DMS 273 treated with DMSO at 0.1 percent for 48 hours (cell line): ENCODE results near the gene SCUBE2.
"Not testable (repeated sequence)": the region's sequence is repeated elsewhere in the genome, so short reads cannot be mapped to it uniquely, and the experiment has no call there.

ENCODE experiments used
- DNase-seq: peaks from one replicate; lab custom pipeline; 2025; lab: John Stamatoyannopoulos, UW

SCUBE2 gene

DNA sequence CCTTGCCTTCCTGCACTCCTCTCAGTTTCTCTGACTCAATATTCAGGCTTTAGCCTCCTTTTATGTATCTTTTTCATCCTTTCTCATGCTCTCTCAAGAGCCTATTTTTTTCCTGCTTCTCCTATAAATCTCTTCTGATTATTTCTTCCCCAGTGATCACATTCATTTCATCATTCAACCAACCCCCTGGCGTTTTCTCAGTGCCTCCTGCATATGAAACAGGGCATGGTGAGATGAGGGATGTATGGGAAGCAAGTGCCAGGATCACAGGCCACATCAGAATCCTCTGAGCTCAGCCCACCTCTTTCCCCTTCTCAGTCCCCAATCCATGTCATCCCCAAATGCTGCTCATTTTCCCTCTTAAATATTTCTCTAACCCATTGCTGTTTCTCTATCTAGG is 48.9 kb downstream of the SCUBE2 start:
- DNase-seq = no peak

DNA sequence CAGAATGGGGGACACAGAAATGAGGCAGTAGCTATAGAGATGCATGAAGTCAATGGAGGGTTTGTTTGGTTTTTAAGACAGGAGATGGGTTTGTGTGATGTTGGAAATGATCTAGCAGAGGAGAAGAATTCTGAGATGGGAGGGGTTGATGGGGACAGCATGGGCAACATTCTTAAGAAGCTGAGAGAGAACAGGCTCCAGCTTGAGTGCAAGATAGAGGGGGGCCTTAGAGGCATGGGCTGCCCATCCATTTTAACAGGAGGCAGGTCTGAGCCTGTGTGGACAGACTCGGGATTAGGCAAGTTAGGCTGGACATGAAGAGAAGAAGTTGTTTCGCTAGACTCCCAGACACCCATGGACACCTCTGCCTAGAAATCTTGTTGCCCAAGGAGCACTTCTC is 49.7 kb downstream of the SCUBE2 start:
- no peak for DNase-seq

DNA sequence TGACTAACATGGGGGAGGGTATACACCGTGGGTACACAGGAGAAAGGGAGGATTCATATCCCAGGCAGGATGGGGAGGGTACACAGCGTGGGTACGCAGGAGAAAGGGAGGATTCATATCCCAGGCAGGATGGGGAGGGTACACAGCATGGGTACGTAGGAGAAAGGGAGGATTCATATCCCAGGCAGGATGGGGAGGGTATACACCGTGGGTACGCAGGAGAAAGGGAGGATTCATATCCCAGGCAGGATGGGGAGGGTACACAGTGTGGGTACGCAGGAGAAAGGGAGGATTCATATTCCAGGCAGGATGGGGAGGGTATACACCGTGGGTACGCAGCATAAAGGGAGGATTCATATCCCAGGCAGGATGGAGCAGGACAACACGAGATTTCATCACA is 51.0 kb downstream of the SCUBE2 start:
- DNase-seq = no peak

DNA sequence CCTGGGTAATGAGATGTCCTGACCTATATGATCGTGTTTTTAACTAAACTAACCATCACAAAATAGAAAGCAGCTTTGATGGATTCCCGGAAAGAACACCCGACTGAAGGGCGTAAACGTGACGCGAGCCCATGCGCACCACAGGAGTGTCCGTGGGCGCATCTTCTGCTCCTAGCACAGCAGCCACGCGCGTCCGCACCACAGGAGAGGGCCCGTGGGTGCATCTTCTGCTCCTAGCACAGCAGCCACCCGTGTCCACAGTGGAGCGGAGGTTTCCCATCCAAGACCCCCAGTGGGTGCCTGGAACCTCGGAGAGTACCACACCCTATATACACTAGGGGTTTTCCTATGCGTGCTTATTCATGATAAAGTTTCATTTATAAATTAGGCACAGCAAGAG is 51.5 kb downstream of the SCUBE2 start:
- DNase-seq = no peak

DNA sequence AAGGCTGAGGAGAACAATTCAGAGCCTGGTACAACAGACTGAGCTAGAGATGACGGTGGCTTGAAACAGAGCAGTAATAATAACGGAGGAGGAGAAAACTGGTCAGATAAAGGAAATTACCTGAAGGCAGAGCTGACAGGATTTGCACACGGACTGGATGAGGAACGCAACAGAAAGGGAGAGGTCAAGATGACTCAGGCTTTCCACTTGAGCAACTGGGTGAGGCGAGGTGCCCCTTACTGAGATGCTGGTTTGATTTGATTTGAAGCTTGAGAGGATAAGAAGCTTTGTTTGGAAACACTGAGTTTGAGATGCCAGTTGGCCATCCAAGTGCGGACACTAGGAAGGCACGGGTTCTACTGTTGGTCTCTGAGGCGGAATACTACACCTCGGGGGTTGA is 52.2 kb downstream of the SCUBE2 start:
- no peak for DNase-seq

DNA sequence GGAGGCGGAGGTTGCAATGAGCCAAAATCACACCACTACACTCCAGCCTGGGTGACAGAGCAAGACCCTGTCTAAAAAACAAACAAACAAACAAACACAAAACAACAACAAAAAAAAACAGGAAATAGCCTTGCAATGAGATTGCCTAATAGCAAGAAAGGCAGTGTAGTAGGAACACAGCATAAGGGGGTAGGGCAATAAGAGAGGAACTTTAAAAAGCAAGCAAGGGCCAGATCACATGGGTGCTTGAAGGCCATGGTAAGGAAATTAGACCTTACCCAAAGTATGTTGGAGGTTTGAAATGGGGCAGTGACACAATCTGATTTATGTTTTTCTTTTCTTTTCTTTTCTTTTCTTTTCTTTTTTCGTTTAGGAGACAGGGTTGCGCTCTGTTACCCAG is 52.9 kb downstream of the SCUBE2 start:
- no peak for DNase-seq

DNA sequence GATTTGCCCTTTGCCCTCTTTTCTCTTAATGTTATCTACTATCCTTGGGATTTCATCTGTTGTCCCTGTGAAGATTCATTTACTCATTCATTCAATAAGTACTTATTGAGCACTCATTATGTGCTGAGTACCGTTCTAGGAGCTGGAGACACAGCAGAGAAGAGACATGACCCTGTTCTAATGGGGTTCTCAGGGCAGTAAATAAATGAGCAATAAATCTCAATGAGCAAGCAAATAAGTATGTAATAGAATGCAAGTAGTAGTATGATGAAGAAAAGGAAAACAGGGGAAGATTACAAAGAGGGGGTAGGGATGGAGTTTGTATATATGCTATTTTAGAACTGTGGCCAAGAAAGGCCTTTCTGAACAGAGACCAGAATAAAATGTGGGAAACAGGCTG is 53.4 kb downstream of the SCUBE2 start:
- DNase-seq = no peak

DNA sequence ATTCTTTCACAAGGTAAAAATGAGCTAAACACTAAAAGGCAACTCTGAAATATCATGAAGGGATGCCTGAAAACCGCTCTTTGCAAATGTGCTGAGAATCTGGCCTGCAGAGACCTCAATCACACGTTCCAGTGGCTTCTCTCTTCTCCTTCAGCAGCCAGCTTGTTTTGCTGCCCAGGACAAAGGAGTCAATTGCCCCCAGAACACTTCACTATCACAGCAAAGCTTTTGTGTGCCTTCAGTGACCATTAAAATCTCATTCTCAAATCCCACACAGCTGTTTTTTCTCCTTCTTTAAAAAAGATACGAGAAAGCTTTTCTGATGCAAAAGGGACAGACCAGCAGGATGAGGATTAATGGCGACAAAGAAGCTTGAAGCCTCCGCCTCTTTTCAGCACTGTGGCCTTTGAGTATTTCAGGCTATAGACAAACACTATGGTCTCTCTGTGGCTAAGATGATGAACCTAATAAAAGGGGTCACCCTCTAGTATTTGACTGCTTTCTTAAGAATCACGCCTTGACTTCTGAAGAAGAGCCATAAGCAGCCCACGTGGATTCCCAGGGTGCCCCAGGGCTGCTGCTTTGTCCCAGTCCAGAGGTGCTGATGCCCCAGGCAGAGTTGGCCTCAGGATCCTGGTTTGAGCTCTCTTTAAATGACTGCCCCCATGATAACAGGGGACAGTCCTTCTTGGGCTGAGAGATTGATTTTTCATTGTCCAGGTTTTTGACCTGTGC is 54.2 kb downstream of the SCUBE2 start:
- DNase-seq = no peak

DNA sequence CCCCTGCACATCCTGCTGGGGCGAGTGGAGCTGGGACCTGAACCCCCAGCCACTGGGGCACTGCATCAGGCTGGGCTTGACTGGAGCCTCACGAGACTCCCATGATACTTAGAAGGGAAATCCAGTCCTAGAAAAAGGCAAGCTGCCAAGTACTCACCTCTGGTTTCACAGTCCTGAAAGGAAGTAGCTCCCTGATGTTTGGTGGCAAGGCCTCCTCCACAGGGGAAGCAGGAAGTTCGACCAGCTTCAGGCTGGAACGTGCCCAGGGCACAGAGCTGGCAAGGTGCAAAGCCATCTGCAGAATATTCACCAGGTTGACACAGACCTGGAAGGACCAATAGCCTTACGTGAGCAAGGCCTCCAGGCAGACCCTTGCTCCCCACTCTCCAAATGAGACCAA is 60.8 kb downstream of the SCUBE2 start:
- DNase-seq = no peak

DNA sequence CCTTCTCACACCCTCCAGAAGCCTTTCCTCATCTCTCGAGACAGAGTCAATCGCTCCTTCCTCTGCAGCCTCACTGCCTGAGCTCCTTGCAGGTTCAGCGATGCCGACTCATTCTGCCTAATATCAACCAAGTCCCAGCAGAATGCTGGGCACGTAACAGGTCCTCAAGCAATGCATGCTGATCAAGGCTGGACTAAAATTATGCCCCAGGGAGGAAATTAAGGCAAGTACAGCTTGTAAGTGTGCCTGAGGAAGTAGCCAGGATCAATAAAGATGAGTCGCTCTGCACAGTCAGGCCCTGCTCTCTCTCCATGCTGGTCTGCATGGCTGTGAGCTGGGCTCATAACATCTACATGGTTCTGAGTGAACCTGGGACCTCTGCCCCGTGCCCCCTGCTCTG is 62.0 kb downstream of the SCUBE2 start:
- DNase-seq = no peak

DNA sequence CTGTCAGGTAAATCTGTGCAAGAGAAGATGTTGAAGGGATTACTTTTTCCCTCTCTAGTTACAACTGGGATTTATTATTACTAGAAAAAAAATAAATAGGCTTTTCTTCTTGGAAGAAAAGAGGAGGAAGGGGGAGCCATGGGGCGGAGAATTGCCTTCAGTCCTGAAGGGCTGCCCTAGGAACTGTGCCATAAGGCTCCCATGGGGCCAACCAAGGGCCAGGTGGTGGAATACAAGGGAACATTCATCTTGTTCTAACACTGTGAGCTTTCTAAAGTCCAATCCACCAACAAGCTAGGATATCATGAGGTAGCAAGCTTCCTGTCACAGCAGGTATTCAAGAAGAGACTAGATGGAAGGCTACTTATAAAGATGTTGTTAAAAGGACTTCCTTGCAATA is 62.8 kb downstream of the SCUBE2 start:
- no peak for DNase-seq

DNA sequence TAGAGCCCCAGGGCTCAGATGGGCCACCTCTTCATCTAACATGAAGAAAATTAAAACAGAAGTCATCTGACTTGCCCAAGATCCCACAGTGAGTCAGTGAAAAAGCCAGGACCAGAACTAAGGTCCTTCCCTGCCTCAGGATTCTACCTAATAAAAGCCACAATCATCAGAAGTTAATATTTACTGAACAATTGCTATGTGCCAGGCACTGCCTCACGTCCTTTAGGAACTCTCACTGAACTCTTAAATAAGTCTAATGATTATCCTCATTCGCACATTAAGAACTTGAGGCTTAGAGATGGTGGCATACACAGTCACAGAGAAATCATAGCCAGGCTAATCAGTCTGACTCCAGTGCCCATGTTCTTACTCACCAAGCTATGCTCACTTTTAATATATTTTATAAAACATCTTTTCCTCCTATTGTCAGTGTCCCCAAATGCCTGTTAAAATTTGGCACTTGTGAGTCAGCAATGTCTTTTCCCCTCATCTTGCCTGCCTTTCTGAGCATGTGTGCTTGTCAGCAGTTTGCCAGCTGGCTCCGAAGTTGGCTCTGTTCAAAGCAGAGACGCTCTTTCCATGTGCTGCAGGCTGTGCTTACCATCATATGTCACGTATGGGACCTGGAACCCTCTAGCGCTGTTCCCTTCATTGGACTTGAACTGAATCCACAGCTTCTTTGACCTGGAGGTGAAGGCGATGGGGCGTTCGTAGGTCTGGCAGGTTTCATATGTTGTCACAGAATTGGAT is 66.1 kb downstream of the SCUBE2 start:
- DNase-seq = no peak

DNA sequence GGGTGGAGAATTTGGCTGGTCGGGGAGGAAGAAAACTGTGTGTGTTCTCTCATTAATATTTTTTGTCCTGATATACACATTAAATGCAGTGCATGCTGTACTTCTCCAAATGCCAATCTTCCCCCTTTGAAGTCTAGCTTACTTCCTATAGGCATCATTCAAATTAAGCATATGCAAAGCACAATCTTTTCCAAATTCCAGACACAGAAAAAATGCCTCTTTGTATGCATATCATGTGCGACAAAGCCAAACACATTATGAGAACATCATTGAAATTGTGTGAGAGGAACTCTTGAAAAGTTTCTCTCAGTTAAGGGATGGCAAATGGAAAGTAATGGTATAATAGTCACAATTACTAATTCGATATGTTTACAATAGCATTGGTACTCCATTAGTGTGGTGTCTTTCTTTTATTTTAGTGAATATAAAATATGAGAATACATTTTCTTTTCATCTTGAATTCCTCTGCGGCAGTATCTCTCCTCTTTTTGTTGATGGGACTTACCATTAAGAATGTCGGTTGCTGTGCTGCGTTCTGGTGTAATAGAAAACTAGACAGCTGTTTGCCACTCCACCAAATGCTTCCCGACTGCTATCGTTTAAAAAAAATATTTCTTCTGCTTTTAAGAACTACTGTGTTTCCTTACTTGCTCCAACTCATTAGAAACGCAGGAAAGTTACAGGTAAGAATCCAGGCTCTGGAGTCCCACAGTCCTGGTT is 68.3 kb downstream of the SCUBE2 start:
- DNase-seq = no peak

DNA sequence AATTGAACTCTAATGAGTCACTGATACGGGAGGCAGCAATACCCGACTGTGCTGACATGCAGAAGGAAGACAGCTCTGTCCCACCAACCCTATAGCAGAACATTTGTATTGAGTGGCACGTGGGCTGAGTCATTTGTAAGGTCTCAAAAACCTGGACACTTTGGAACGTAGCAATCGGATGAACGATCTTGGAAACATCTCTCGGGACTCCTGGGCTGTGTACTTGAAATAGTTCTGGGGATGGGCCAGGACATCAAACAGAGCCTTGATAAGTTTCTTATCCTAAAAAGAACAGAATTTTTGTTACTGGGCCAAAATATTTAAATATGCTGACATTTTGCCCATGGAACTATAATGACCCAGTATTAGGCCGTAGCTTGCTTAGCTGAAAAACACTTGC is 70.5 kb downstream of the SCUBE2 start:
- no peak for DNase-seq

DNA sequence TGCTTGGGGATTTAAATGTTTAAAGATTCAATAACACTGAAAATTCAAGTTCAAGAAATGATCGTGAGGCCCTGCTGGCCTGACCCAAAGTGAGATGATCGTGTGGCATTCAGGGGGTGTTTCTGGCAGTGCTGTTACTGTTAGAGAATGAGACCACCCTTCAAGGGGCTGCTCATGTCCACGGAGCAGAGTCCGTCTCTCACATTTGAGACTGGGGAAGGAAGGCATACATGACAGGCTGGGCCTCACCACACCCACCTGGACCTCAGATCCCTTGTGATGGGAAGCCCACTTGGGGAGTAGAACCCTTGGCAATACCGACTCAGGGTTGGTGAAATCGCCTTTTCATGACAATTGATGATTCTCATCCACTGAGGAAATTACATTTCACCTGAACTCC is 71.5 kb downstream of the SCUBE2 start:
- no peak for DNase-seq

DNA sequence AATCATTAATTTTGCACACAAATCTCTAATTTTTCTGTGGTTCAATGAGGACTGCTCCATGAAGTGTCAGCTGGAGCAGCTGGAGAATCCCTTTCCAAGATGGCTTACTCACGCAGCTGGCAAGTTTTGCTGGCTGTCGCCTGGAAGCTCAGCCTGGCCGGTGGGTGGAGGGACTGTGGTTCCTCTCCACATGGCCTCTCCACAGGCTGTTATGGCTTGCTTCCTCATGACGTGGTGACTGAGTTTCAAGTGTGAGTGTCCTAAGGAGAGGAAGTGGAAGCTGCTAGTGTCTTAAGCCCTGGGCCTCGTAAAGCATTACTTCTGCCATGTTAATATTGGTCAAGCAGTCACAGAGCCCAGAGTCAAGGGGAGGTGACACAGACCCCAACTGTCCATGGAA is 73.6 kb downstream of the SCUBE2 start:
- DNase-seq = no peak

DNA sequence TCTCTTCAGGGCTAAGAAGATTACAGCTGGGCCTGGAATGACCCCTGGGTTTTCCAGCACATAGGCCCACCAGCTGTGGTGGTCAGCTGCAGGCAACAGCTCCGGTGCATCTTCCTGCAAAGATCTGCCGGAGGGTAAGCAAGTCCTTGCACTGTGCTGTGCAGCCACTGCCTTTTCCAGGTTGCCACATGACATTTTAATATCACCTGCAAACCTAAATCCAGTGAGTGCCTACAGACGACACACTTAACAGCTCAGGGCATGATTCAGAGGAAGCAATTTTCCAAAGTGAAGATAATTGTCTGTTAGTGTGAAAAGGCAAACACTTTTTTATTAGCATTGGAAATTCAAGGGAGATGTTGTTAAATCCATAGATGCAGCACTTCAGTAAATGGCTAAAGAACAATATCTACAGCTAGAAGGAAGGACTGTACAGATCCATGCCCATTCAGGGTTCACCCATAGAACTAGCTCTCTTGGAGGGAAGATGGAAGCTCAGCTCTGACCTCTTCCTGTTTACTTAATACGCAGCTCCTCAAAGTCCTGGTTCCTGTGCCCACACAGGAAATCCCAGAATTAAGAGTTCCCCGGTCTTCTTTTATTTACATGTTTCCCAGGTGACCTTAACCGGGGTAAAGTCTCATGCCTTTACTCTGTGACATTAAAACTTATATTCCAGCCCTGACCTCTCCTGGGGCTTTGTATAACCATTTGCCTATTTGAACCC is 74.3 kb downstream of the SCUBE2 start:
- DNase-seq = no peak

DNA sequence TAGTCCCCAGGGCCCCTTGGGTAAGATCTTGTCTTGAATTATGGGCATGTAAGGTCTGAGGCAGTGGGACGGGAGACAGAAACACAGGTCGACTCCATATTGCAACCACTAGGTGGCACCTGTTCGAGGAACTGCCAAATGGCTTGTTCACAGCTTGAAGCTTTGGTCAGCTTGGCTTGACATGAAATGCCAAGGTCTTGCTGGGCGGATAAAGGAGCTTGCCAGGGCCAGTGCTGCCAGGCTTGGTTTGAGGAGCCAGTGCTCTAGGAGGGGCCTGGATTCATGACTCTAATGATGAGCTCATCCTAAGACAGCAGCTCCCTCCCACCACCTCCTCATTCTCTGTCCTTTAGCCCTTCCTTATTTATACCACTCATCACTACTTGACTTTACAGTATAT is 75.7 kb downstream of the SCUBE2 start:
- peak; percentile 2 for DNase-seq

DNA sequence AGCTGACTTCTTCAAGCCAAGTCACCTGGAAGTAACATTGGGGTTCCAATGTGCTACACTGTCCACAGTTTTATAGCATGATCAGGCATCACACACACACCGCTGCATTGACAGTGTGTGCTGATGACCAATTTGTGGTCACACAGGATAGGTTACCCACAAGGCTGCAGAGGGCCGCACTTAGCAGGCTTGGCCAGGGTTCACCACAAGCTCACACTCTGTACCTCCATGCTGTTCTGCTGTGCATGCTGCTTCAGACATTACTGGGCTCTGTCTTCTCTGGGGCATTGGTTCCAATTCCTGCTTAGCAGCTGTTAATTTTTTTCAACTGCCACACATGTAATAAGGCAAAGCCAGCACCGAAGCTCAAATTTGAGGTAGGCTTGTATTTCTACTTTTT is 76.6 kb downstream of the SCUBE2 start:
- DNase-seq = no peak

DNA sequence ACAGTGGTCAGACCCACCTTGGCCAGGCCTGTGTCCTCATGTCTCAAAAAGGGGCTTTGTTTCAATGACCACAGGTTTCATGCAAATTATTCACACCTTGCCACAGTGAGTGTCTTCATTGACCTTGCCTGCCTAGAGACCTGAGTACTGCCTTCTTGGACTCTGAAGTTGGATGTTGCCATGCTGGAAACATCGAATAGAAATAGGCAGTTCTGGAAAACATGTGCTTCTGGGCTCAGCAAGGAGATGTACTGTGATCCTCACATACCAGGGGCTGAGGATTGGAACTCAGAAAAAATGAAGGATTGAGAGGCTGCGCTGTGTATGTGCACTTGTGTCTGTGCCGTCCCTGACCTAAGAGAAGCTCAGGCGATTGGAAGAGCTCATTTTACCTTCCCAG is 78.0 kb downstream of the SCUBE2 start:
- no peak for DNase-seq

DNA sequence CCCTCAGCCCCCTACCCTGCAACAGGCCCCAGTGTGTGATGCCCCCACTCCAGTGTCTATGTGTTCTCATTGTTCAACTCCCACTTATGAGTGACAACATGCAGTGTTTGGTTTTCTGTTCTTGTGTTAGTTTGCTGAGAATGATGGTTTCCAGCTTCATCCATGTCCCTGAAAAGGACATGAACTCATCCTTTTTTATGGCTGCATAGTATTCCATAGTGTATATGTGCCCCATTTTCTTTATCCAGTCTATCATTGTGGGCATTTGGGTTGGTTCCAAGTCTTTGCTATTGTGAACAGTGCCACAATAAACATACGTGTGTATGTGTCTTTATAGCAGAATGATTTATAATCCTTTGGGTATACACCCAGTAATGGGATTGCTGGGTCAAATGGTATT is 81.9 kb downstream of the SCUBE2 start:
- not testable (repeated sequence) for DNase-seq

DNA sequence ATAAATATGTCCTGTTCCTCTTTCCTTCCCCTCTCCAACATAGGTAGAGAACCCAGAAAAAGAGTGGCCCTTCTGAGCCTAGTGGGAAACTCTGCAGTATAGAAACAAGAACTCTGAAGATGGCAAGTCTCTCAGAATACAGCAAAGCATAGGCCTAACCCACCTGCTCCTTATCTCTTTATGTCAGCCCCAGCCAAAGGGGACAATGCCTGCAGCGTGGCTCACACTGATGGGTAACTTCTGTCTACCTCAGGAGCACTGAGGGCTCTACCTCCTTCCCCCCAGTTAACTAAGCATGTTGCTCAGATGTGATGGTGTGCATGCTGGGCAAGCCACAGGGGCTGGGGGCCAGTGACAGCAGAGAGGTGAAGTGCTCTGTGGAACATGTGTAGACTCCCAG is 82.7 kb downstream of the SCUBE2 start:
- DNase-seq = no peak
